Measurements from ENCODE around the gene TGM5.

The TGM5 gene

GRCh38 chr15:43211224-43211735, 55.4 kb downstream of the TGM5 start:
- DNase-seq (ENCODE audit: low read depth), result no peak
- TF ChIP-seq CTCF (conservative IDR thresholded peaks at IDR 0.05; ENCODE audit: low read length), result no peak
- H3K4me3 ChIP-seq (ENCODE audit: low read length), result no peak overlapping the region

- no peak for DNase-seq (ENCODE audit: low read depth)
- no peak overlapping the region for H3K4me3 ChIP-seq (ENCODE audit: low read length)
- TF ChIP-seq CTCF (conservative IDR thresholded peaks at IDR 0.05; ENCODE audit: low read length), result no peak
Observed at GRCh38 chr15:43210807-43211206, 55.9 kb downstream of the TGM5 start.

- DNase-seq (ENCODE audit: low read depth), result no peak
- no peak overlapping the region for H3K4me3 ChIP-seq (ENCODE audit: low read length)
- no peak for TF ChIP-seq CTCF (conservative IDR thresholded peaks at IDR 0.05; ENCODE audit: low read length)
Observed at GRCh38 chr15:43210172-43210745, 56.5 kb downstream of the TGM5 start.

DNA sequence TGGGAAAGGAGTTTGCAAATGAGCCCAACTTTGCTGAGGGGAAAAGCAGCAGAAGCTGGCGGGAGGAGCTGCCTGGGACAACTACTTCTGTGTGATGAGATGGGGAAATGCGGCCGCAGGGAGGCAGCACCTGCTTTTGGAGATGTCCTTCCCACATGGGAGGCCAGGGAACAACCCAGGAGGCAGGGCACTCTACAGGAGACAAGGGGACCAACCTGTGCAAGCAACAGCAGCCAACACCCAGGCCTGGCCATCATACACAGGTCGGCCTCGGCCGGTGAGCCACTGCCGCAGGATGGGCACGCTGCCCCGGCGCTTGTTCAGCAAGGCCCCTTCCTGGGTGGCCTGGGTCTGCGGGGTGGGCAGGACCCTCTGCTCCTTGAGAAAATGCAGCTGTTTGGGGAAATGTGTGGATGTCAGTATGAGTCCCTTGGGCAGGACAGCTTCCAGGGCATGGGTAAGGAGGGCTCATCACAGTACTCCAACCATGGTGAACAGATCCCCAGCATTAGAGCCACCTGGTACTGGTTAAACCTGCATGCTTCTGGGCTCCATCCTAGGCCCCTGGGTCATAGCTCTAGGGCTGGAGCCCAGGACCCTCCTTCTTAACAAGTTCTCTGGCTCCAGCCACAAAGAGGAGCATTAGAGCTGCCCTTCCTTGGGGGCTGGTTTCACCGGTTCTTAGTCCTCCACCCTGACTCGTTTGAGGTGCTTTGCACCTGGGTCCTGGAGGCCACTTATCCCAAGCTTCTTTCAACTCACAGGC, 57.5 kb downstream of the TGM5 start:
- no peak for DNase-seq (ENCODE audit: low read depth)
- 0 out of 2 replicates have a peak, but pooled peaks have one; percentile 8 for TF ChIP-seq CTCF (conservative IDR thresholded peaks at IDR 0.05; ENCODE audit: low read length)

DNA sequence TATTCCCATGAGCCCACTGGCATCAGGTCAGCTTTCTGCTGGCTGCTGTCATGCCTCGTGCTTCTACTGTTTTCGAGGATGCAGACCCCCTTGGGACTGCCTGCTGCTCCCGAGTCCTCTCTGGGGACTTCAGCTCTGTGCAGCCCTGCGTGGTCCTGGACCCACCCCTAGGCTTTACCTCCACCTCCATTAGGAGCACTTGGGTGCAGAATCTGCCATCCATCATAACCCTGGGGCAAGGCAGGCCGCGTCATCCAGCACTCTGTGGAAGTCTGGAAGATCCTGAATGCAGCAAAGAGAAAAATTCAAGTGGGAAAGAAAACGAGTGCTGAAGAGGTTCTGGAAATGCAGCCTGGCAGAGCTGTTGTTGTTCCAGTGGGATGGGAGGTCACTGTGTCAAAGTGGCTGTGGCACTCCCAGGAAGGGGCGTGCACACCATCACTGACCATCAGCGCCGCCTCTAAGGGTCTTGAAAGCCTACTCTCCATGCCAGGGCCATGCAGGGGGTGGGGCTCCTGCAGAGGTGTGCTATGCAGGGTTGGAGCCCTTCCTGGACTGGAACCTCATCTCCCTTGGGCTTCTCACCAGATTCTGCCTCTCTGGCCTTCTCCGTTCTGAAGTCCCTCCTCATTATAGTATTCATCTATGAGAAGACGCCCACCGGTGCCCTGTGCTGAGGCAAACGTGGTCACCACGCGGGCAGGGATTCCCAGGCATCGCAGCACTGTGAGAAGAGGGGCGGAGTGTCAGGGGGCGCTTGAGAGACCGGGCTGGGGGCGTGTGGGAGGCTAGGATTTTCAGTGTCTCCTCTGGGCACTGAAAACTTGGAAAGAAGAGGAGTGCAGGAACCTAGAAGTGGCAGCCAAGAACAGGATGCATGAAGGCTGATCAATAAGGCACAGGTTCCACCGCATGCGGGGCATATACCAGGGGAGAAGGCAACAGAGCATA, 58.4 kb downstream of the TGM5 start:
- no peak for TF ChIP-seq CTCF (conservative IDR thresholded peaks at IDR 0.05; ENCODE audit: low read length)
- DNase-seq (ENCODE audit: low read depth), result no peak
- H3K4me3 ChIP-seq (ENCODE audit: low read length), result no peak overlapping the region

More for the DNA sequence above, 57.5 kb downstream of the TGM5 start:
- H3K4me3 ChIP-seq (ENCODE audit: low read length), result no peak overlapping the region

DNA sequence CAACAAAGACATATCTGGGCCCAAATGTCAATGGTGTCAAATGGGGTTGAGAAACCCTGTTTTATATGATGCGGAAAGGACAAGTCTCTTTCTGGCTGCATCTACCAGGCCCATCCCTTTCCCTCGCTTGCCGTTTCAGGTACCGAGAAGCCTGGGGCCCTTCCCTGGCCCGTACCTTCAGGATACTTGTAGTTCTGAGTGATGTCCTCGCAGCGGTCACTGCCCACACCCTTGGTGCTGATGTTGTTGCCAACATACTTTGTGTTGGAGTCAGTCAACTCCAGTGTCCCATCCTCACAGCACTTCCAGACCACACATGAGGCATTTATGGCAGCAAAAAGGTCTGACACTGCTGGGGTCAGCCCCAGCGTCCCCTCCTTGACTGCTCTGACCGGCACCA, 59.7 kb downstream of the TGM5 start:
- no peak overlapping the region for H3K4me3 ChIP-seq (ENCODE audit: low read length)
- DNase-seq (ENCODE audit: low read depth), result no peak
- TF ChIP-seq CTCF (conservative IDR thresholded peaks at IDR 0.05; ENCODE audit: low read length), result no peak

All from AG10803 (cell line).